Thyroid gland (tissue), 4 donors: Measurements from ENCODE around the gene TOM1.

ENCODE experiments used
- CTCF ChIP-seq, 6 experiments: fragments of 200-600 bp in 3 of 6; fragments of 450-650 bp in 3 of 6; sonication (generic) in 3 of 6; IDR thresholded peaks; one replicate each; pipeline ENCODE4 v1.5.1; 2016 to 2019; ENCODE audit warnings: antibody characterized with exemption in 6 of 6, mild to moderate bottlenecking in 2 of 6, inconsistent platforms in 1 of 6, moderate library complexity in 1 of 6
- POLR2A ChIP-seq, 2 donors: fragments of 450-650 bp; IDR thresholded peaks; one replicate each; pipeline ENCODE4 v1.6.1; 2017; ENCODE audit warnings: antibody characterized with exemption in 2 of 2, mild to moderate bottlenecking in 2 of 2, moderate library complexity in 1 of 2

- TF ChIP-seq POLR2A (IDR thresholded peaks at IDR 0.05) = no peak
- TF ChIP-seq CTCF (IDR thresholded peaks at IDR 0.05) = no peak
Observed at GRCh38 chr22:35292786-35293185, 6.9 kb upstream of the TOM1 start.
